CD4-positive, alpha-beta memory T cell (primary cell): ENCODE measurements around the gene KMT5C. TPM values are rescaled to one million over a fixed set of nuclear protein-coding genes. Genes with fewer than 3 reads are reported as not detected.
A peak's percentile ranks its signal among the peaks of the same experiment; 100 is the strongest.

Experiments
- CTCF ChIA-PET: fragments of 350-600 bp; sonication (Branson Sonifier 250); formaldehyde crosslinking; loops from one replicate; lab custom pipeline; 2021; ENCODE audit warnings: inconsistent platforms; ENCODE audit not compliant: partially characterized antibody; lab: Charles Lee
- POLR2A ChIA-PET: fragments of 350-600 bp; sonication (Branson Sonifier 250); formaldehyde crosslinking; loops from one replicate; lab custom pipeline; 2021; ENCODE audit not compliant: partially characterized antibody; lab: Charles Lee
- DNase-seq, 5 donors: peaks; one replicate each; pipeline versions ENCODE4 v3.0.0 to v3.0.0-alpha.2; 2020 to 2022; ENCODE audit warnings: mixed read lengths in 1 of 5
- H3K27ac ChIP-seq: one replicate; pipeline ENCODE4 v1.7.0; 2013; ENCODE audit warnings: low read depth, low read length
- H3K27me3 ChIP-seq: 2 replicates; pipeline ENCODE4 v1.7.0; 2013; ENCODE audit warnings: mild to moderate bottlenecking, low read length, moderate library complexity; ENCODE audit not compliant: insufficient read depth
- H3K36me3 ChIP-seq: 2 replicates; pipeline ENCODE4 v1.7.0; 2013; ENCODE audit warnings: mild to moderate bottlenecking, low read length, moderate library complexity; ENCODE audit not compliant: insufficient read depth
- H3K4me1 ChIP-seq: 2 replicates; pipeline ENCODE4 v1.7.0; 2013; ENCODE audit warnings: mild to moderate bottlenecking, low read length, moderate library complexity; ENCODE audit not compliant: insufficient read depth
- H3K4me3 ChIP-seq, 2 donors: one replicate each; pipeline ENCODE4 v1.7.0; 2013; ENCODE audit warnings: low read length in 2 of 2, mild to moderate bottlenecking in 1 of 2
- H3K9me3 ChIP-seq, 2 donors: one replicate each; pipeline ENCODE4 v1.7.0; 2013; ENCODE audit warnings: low read length in 2 of 2, control low read depth in 1 of 2; ENCODE audit not compliant: control insufficient read depth in 1 of 2
- H3K27ac Mint-ChIP-seq, 7 donors: one replicate each; pipeline ENCODE4 v1.8.0; 2020 to 2021; ENCODE audit warnings: mixed read lengths in 7 of 7, mild to moderate bottlenecking in 6 of 7, inconsistent platforms in 3 of 7, moderate library complexity in 3 of 7
- H3K27me3 Mint-ChIP-seq, 2 donors: one replicate each; pipeline ENCODE4 v1.8.0; 2020 to 2021; ENCODE audit warnings: mixed read lengths in 2 of 2
- H3K36me3 Mint-ChIP-seq, 2 donors: one replicate each; pipeline ENCODE4 v1.8.0; 2020 to 2021; ENCODE audit warnings: mixed read lengths in 2 of 2, inconsistent platforms in 1 of 2, mild to moderate bottlenecking in 1 of 2
- H3K4me1 Mint-ChIP-seq, 4 donors: one replicate each; pipeline ENCODE4 v1.8.0; 2020 to 2021; ENCODE audit warnings: mixed read lengths in 4 of 4, mild to moderate bottlenecking in 1 of 4
- H3K4me3 Mint-ChIP-seq, 8 donors: one replicate each; pipeline ENCODE4 v1.8.0; 2020 to 2021; ENCODE audit warnings: mixed read lengths in 8 of 8, mild to moderate bottlenecking in 7 of 8, moderate library complexity in 6 of 8, inconsistent platforms in 3 of 8
- H3K9me3 Mint-ChIP-seq, 8 donors: one replicate each; pipeline ENCODE4 v1.8.0; 2020 to 2021; ENCODE audit warnings: mixed read lengths in 8 of 8, mild to moderate bottlenecking in 5 of 8, inconsistent platforms in 3 of 8, moderate library complexity in 1 of 8
- intact Hi-C: fragments of 100-400 bp; cut with micrococcal nuclease; formaldehyde crosslinking; loops from one replicate; pipeline ENCODE4 v1.15.1; 2023
- polyA plus RNA-seq, 2 donors: library from polyadenylated mRNA; unstranded; fragments of 300-500 nt; fragmentation: Illumina TruSeq; gene quantifications; one replicate each; pipeline ENCODE4 v1.2.3, GENCODE V29; 2021
- total RNA-seq, 2 experiments: library from RNA; stranded (reverse); gene quantifications; one replicate each; pipeline ENCODE4 v1.2.3, GENCODE V29; 2021

The KMT5C gene
- total and polyA plus RNA-seq, 4 experiments from 2014 or later: 0.60 to 23.5 (median 12.3) TPM

DNA sequence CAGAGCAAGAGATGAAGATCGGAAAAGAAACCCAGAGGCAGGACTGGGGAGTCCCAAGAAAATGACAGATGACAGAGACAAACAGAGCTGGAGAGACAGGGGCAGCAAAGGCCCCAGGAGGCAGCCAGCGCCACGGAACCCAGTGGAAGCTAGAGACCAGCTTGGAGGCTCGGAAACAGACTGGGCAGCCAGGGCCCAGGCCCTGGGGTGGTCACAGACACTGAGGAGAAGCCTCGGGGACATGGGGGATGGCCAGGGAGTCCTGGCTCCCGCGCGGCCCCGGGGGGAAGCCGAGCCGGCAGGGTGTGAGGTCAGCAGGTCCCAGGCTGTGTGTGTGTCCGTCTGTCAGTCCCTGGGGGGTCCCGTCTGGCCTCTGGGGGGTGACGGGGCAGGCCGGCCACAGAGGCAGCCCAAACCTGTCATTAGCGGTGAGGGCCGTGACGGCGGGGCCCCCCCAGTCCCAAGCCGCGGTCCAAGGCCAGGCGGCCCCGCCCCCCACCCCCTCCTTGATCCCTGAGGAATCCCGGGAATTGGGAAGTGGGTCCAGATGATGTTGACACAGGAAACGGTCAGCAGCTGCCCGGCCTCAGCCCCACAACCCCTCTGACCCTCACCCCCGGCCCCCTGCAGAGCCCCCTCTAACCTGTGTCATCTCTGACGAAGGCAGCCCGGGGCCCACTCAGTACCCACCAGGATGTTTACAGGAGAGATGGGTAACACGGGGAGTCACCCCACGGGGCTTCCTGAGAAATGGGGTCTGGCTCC lies 34.5 kb downstream of the KMT5C start:
- Histone ChIP-seq H3K27me3 (peaks cover 16% of the 10 kb centered on the region), H3K4me1 (peaks cover 7% of the 10 kb centered on the region), H3K36me3 (no peaks in the 10 kb centered on the region), H3K9me3 (no peaks in the 10 kb centered on the region), H3K27ac (no peak overlapping the region), H3K4me3 (no peak overlapping the region)
- POLR2A ChIA-PET: interaction anchor here (2.5 kb wide), 1 partner anchor 35 kb away, joined by 8 read pairs; the partner anchor contains the start of gene KMT5C
- Mint-ChIP-seq H3K9me3 (peaks cover 0 to 4% (median 0%) of the 10 kb centered on the region in 8 donors), H3K27me3 (peaks cover 26% of the 10 kb centered on the region in 2 donors), H3K4me1 (peaks cover 6 to 13% (median 9%) of the 10 kb centered on the region in 4 donors), H3K4me3 (no peak overlapping the region), H3K27ac (no peak overlapping the region), H3K36me3 (no peaks in the 10 kb centered on the region)
- CTCF ChIA-PET: no interaction called here
- intact Hi-C loops: no loop called here
- DNase-seq: peak in 1 of 5 donors; percentile 19

DNA sequence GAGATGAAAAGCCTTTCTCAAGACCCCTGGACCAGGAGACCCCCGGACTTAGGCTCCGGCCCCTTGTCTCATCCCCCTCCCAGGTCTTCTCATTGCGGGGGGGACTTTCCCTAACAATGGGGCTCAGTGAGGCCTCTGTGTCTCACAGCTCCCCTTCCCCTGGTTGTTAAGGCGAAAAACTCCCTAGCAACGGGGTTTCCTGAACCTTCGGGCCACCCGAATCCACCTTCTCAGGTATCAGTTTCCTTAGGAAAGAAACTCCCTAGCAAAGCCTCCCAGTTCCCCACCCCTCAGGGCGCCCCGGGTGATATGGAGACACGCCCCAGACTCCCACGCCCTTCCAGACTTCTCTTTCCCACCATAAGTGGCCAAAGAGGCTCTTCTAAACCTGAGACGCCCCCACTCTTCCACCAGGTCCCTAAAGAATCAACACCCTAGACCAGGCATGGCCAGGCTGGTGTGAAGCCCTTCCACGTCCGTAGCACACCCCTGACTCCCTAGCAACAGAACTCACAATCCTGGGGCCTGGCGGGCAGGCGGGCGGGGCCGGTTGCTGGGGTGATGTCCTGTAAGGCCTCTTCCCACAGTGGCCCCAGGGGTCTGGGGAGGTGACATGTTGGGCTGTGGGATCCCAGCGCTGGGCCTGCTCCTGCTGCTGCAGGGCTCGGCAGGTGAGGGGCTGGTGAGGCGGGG lies 36.7 kb downstream of the KMT5C start, which contains the start of gene TMEM190:
Gene TMEM190 (plus strand): TSS at position 586 of the 693 bp plus-strand sequence. CDS start 28 bp downstream, at position 614.
- H3K27me3 ChIP-seq: peaks cover 5% of the 10 kb centered on the region
- Mint-ChIP-seq H3K27ac (peak within 1 kb of the TSS in 1 of 7 donors; percentile 61), H3K27me3 (peaks cover 16% of the 10 kb centered on the region in 2 donors), H3K4me3 (no peak within 1 kb of the TSS), H3K9me3 (no peaks in the 10 kb centered on the region), H3K4me1 (peaks cover 1 to 10% (median 5%) of the 10 kb centered on the region in 4 donors), H3K36me3 (no peaks in the 10 kb centered on the region)
- H3K4me1 ChIP-seq: no peaks in the 10 kb centered on the region
- DNase-seq: no peak
- no peaks in the 10 kb centered on the region for H3K36me3 ChIP-seq
- ChIA-PET CTCF (no interaction called here), POLR2A (interaction anchor here (1.0 to 1.4 kb wide), 2 partner anchors 13 to 31 kb away, joined by 3 read pairs; partner anchors contain the start of gene UBE2S)
- no peak within 1 kb of the TSS for H3K27ac ChIP-seq
- intact Hi-C loops: no loop called here
- H3K4me3 ChIP-seq: no peak within 1 kb of the TSS
- no peaks in the 10 kb centered on the region for H3K9me3 ChIP-seq

DNA sequence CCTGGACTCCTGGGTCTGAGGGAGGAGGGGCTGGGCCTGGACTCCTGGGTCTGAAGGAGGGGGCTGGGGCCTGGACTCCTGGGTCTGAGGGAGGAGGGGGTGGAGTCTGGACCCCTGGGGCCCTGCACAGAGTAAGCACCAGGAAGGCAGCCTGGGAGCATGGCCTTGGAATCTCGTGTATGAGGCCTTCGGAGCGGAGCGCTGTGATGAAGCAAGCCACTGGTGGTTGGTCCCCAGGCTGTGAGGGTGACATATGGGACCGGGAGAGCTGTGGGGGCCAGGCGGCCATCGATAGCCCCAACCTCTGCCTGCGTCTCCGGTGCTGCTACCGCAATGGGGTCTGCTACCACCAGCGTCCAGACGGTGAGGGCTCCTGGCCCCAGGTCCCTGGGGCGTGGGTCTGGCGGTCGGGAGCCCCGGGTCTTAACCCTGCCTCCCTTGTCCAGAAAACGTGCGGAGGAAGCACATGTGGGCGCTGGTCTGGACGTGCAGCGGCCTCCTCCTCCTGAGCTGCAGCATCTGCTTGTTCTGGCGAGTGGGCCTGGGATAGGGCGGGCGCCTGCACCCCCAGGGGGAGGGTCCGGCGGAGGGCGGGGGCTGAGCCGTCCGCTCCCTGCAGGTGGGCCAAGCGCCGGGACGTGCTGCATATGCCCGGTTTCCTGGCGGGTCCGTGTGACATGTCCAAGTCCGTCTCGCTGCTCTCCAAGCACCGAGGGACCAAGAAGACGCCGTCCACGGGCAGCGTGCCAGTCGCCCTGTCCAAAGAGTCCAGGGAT lies 37.9 kb downstream of the KMT5C start:
- H3K4me1 Mint-ChIP-seq: peaks cover 6 to 17% (median 14%) of the 10 kb centered on the region in 4 donors

DNA sequence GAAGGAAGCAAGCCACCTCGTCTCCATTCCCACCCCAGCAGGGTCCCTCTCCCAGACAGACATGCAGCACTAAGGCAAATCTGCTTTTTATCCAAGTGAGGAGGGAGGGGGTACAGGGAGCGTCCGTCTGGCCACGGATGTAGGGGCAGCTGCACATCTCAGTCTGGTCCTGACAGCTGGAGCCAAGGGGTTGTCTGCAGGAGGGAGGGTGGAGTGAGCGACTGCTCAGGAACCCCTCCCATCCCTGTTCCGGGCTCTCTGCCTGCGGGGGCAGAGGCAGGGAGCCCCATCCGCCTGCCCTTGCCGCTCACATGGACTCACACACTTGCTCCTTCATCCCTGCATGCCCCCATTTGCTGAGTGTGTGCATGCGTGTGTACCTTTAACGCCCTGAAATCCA lies 39.5 kb downstream of the KMT5C start:
- Mint-ChIP-seq H3K27ac (no peak overlapping the region), H3K4me1 (peaks cover 8 to 23% (median 15%) of the 10 kb centered on the region in 4 donors), H3K9me3 (no peaks in the 10 kb centered on the region), H3K27me3 (peaks cover 2 to 3% of the 10 kb centered on the region in 2 donors), H3K36me3 (peaks cover 0 to 2% of the 10 kb centered on the region in 2 donors), H3K4me3 (no peak overlapping the region)
- CTCF ChIA-PET: interaction anchor here (1.1 to 1.5 kb wide), 2 partner anchors 77 to 78 kb away, joined by 3 to 4 read pairs; no protein-coding TSS in a partner anchor
- Histone ChIP-seq H3K36me3 (no peaks in the 10 kb centered on the region), H3K9me3 (no peaks in the 10 kb centered on the region), H3K27ac (no peak overlapping the region), H3K4me1 (peaks cover 13% of the 10 kb centered on the region), H3K4me3 (no peak overlapping the region), H3K27me3 (no peaks in the 10 kb centered on the region)
- peak in 1 of 5 donors; percentile 23 for DNase-seq
- POLR2A ChIA-PET: interaction anchor here (1.0 kb wide), 1 partner anchor 27 kb away, joined by 3 read pairs; no protein-coding TSS in a partner anchor
- intact Hi-C loops: no loop called here

More for the DNA sequence above, 37.9 kb downstream of the KMT5C start:
- intact Hi-C loops: no loop called here
- H3K9me3 Mint-ChIP-seq: no peaks in the 10 kb centered on the region
- no peak overlapping the region for H3K27ac ChIP-seq
- H3K4me3 ChIP-seq: no peak overlapping the region
- peaks cover 0 to 2% of the 10 kb centered on the region in 2 donors for H3K36me3 Mint-ChIP-seq
- peaks cover 3% of the 10 kb centered on the region for H3K4me1 ChIP-seq
- POLR2A ChIA-PET: no interaction called here
- peak in 1 of 5 donors; percentile 22 for DNase-seq
- no peaks in the 10 kb centered on the region for H3K36me3 ChIP-seq
- no peak overlapping the region for H3K4me3 Mint-ChIP-seq
- H3K27ac Mint-ChIP-seq: no peak overlapping the region
- H3K27me3 Mint-ChIP-seq: peaks cover 6 to 8% of the 10 kb centered on the region in 2 donors
- H3K9me3 ChIP-seq: no peaks in the 10 kb centered on the region
- CTCF ChIA-PET: no interaction called here
- H3K27me3 ChIP-seq: no peaks in the 10 kb centered on the region

DNA sequence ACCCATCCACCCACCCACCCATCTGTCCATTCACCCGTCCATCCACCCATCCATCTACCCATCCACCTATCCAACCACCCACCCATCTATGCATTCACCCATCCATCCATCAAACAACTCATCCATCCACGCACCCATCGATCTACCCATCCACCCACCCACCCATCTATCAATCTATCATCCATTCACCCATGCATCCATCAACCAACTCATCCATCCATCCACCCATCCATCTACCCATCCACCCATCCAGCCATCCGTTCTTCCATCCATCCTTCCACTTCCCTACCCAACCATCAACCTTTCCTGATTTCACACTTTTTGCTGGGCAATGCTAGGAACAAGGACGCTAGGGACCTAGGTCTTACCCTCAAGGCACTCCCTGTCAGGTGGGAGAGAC lies 42.3 kb downstream of the KMT5C start:
- Mint-ChIP-seq H3K36me3 (peaks cover 10 to 21% of the 10 kb centered on the region in 2 donors), H3K9me3 (peaks cover 0 to 9% (median 0%) of the 10 kb centered on the region in 8 donors), H3K4me1 (peaks cover 18 to 51% (median 31%) of the 10 kb centered on the region in 4 donors), H3K4me3 (peak overlapping the region in 7 of 8 donors; percentile 44 to 89 (median 71)), H3K27me3 (no peaks in the 10 kb centered on the region), H3K27ac (peak overlapping the region in 3 of 7 donors; percentile 55 to 66 (median 62))
- Histone ChIP-seq H3K4me1 (peaks cover 29% of the 10 kb centered on the region), H3K36me3 (peaks cover 3% of the 10 kb centered on the region), H3K27ac (no peak overlapping the region), H3K9me3 (no peaks in the 10 kb centered on the region), H3K4me3 (no peak overlapping the region), H3K27me3 (no peaks in the 10 kb centered on the region)
- peak in 1 of 5 donors; percentile 9 for DNase-seq
- POLR2A ChIA-PET: no interaction called here
- CTCF ChIA-PET: interaction anchor here (3.0 kb wide), 1 partner anchor 44 kb away, joined by 23 read pairs; the partner anchor contains the start of gene KMT5C
- intact Hi-C loops: loop anchor here (10.0 kb wide), 1 partner anchor 243 kb away; the partner anchor contains the start of gene ZNF784

DNA sequence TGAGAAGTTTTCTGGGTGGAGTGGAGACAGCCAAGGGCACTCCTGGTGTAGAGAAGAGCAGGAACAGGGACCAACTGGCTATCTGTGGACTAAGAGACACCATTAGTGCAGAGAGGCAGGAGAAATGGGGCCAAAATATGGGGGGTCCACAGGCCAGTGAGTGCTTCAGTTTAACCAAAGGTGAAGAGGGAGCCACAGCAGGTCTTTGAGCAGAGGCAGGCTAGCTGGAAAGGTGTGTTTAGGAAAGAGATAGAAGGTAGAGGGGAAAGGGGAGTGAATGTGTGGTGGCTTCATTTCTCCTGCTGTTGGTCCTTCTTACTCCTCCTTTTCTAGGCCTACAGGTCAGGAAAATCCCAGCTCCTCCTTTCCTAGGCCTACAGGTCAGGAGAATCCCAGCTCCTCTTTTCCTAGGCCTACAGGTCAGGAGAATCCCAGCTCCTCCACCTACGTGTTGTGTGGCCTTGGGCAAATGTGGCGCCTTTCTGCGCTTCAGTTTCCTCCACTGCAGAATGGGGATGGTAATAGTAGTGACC lies 42.9 kb downstream of the KMT5C start:
- Histone ChIP-seq H3K4me1 (peaks cover 35% of the 10 kb centered on the region), H3K36me3 (peaks cover 9% of the 10 kb centered on the region), H3K4me3 (no peak overlapping the region), H3K27ac (no peak overlapping the region), H3K27me3 (no peaks in the 10 kb centered on the region), H3K9me3 (no peaks in the 10 kb centered on the region)
- Mint-ChIP-seq H3K4me3 (peak overlapping the region; percentile 81 to 89 (median 86)), H3K9me3 (peaks cover 0 to 9% (median 0%) of the 10 kb centered on the region in 8 donors), H3K27me3 (no peaks in the 10 kb centered on the region), H3K4me1 (peaks cover 23 to 57% (median 37%) of the 10 kb centered on the region in 4 donors), H3K36me3 (peaks cover 13 to 26% of the 10 kb centered on the region in 2 donors), H3K27ac (peak overlapping the region; percentile 24 to 74 (median 47))
- DNase-seq: no peak
- ChIA-PET CTCF (interaction anchor here (1.0 to 3.0 kb wide), 4 partner anchors 44 to 242 kb away, joined by 3 to 31 read pairs (median 13); partner anchors contain the start of gene KMT5C), POLR2A (interaction anchor here (1.6 to 12.9 kb wide), 7 partner anchors 11 to 127 kb away, joined by 5 to 247 read pairs (median 29); partner anchors contain the start of genes KMT5C, UBE2S and ZNF628)
- intact Hi-C loops: loop anchor here (10.0 kb wide), 1 partner anchor 242 kb away; the partner anchor contains the start of gene ZNF784
